A549 treated with GW870086 at 1 μM for 4 hours (cell line): Measurements from ENCODE around the gene TMEM126A. TPM values are rescaled to one million over a fixed set of nuclear protein-coding genes. Genes with fewer than 3 reads are reported as not detected.

Experiments
- total RNA-seq: library from RNA; stranded (reverse); fragments of 200-300 nt; extraction: Qiagen RNA extraction; gene quantifications from 5 replicates; pipeline ENCODE4 v1.2.3, GENCODE V29; 2022; ENCODE audit warnings: low read depth

Gene TMEM126A
- total RNA-seq: 54.7 to 62.8 TPM (median 60.2 TPM) in 5 replicates

DNA sequence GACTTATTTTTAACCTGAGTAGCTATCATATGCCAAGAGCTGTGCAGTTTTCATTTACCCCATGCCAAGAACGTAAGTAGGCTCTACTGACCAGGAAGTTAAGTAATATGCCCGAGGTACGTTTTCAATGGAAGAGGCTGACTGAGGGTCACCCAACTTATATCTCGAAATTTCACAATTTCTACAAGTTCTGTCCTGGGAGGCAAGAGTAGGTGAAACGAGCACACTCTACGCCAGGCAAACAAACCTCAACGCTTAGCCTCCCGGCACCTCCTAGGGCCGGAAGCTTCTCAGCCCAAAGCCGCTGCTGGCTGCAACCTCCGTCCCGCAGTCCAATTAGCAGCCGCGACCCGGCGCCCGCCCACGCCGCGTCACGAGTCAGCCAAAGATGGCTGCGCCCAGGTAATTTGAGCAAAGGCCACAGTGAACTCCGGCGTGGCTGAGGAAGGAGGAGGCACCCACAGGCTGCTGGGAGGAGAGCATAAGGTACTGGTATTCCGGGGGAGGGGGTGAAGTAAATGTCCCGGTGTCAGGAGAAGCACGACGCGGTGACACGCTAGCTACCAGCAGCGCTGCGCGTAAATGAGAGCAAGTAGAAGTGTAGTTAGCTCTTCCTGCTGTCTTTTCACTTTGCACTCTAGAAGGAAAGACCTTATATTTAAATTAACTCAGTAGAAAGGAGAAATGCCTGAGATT is at the start of gene TMEM126A:
TSS of gene TMEM126A (plus strand) at position 364 of the 696 bp plus-strand sequence. CDS start 2,289 bp downstream, outside the sequence.

DNA sequence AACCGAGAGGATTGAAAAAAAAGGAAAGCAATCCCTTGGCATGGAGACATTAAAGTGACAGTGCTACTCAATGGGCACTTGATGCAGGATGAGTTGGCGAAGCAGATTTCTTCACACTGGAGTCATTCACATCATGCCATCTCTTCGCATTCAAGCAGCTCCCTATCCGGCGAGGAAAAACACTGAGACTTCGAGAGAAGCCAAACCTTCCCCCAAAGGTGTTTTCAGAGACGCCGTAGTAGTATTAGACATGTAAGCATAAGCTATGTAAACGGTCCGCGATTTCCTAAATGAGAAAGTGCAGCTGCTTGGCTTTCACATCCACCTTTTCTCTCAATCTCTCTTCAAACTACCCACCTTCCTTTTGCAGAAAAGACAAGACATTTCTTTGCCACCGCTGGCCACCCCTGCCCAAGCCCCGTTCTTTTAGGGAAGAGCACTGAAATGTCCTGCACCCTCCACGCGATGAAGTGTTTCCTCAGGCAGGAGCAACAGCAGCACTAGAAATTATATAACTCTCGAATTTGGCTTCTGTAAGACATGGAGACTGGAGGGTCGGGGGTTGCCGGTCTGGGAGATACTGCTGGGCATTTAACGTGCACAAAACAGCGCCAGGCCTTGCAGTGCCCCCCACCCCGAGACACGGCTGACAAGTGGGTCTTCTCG is 20.3 kb upstream of the TMEM126A start, which contains the start of gene DLG2:
TSS of gene DLG2 (minus strand) at position 13 of the 666 bp plus-strand sequence.

DNA sequence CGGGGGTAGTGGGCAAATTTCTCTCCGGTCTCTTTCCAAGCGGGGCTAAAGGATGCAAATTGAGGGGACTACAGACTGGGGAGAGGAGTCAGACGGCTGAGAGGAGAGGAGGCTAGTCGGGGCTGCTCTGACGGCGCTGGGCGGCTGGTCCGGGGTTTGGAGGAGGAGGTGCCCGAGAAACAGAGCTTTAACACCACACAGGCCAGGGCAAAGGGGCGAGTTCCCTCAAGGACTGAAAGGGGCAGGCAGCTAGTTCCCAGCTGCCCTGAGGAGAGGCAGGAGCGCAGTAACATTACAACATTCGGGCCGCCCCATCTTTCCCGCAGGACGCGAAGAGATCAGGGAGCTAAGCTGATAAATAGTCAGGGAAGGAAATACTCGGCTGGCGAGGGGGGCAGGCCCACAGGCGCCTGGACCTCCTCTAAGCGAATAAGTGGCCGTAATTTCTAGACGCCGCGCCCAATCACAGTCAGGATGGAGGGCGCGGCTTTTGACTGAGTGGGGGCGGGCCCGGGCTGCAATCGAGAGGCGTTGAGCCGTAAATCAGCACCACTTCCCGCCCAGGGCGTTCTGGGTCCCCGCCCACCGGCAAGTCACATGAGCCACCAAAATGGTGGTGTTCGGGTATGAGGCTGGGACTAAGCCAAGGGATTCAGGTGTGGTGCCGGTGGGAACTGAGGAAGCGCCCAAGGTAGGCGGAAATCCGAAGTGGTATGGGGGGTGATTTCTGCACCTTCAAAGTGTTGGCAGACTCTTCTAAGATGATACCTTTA is 19.6 kb upstream of the TMEM126A start, which contains the start of gene TMEM126B:
TSS of gene TMEM126B (plus strand) at position 596 of the 773 bp plus-strand sequence. CDS start at position 611, 15 bp downstream.

DNA sequence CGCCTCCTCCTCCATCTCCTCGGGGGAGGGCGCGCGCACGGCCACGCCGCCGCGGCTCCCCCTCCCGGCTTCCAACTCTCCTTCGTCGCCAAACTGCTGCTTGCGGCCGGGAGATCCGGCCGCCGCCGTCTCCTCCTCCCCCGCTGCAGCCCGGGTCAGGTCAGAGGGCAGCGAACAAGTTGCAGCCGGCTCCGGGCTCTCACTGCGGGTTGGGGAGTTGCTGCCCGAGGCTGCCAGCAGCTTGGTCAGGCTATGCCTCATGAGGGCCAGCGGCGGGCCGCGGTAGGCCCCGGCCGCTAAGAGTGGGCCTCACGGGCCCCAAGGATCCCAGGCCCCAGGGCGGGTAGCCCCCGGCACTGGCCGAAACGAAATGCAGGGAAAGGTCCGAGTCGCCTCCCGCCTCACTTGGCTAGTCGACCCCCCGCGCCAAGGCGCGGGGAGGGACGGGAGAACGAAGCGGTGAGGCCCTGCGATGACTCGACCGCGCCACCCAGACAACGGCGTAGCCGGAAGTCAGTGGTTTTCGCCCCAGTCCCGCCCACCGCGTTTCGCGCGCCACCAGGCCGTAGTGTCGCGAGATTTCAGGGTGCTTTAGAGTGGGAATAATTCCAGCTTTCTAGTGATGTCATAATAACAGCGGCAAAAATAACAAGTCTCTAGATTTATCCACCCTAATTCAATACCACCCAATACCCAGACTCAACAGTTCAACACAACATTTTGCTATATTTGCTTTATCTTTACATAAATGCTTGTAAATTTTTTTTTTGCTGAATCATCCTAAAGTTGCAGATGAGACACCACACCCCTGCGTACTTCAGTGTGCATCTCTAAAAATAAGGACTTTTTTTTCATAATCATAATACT is 17.1 kb downstream of the TMEM126A start, which contains the start of gene CREBZF:
TSS of gene CREBZF (minus strand) at position 515 of the 867 bp plus-strand sequence. CDS start at position 261, 254 bp downstream.

DNA sequence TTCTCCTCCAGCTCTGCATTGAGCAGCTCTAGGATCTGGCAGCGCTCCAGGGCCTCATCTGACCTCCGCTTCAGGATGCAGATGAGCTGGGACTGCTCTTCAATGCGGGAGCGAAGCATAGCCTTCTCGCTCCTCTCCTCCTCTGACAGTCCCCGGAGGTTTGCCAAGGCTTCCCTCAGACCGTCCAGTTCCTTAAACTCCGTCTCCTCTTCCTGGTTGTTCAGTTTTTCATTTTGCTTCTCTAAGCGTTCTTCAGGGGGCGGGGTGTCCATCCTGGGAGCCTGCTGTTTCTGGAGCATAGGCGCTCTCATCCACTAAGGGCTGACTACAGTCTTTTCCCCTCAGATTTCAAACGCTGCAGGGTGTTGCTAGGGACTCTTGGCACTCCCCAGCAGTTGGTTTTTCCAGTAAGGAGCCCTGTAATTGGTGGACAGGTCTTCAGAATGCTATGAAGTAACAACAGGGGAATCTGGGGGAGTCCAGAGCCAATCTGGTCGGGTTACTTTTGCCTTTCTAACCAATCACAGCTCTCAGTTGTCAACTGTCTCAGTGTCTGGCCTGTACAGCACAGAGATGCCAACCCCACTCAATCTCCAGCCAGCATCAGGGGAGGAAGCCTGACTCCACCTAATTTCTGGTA is 38.2 kb downstream of the TMEM126A start, which contains the start of gene CCDC89:
TSS of gene CCDC89 (minus strand) at position 376 of the 640 bp plus-strand sequence. CDS start at position 311, 65 bp downstream.

Other genes starting within 250 kb of the TMEM126A start
- gene DLG2, start 20.6 kb upstream of the TMEM126A start, total RNA-seq: 0.28 to 0.30 TPM (median 0.29 TPM) in 4 of 5 replicates, not detected in the other
- gene TMEM126B, start 19.4 kb upstream of the TMEM126A start, total RNA-seq: 55.8 to 68.0 TPM (median 60.0 TPM) in 5 replicates
- gene CREBZF, start 17.2 kb downstream of the TMEM126A start, total RNA-seq: 19.8 to 31.7 TPM (median 26.9 TPM) in 5 replicates
- not detected in 5 replicates for gene CCDC89, start 38.2 kb downstream of the TMEM126A start, total RNA-seq
- gene SYTL2, start 163.2 kb downstream of the TMEM126A start, total RNA-seq: 7.6 to 16.6 TPM (median 9.1 TPM) in 5 replicates
- not detected in 5 replicates for gene CCDC83, start 207.4 kb downstream of the TMEM126A start, total RNA-seq